SKM-1 treated with dmso at 0.1 percent for 144 hours (cell line): Measurements from ENCODE around the gene PCDHGB5.
"Not testable (repeated sequence)": the region's sequence is repeated elsewhere in the genome, so short reads cannot be mapped to it uniquely, and the experiment has no call there.

Experiments used
- DNase-seq: peaks from one replicate; lab custom pipeline; 2025; ENCODE audit not compliant: unreplicated experiment; lab: John Stamatoyannopoulos, UW

PCDHGB5 gene

DNA sequence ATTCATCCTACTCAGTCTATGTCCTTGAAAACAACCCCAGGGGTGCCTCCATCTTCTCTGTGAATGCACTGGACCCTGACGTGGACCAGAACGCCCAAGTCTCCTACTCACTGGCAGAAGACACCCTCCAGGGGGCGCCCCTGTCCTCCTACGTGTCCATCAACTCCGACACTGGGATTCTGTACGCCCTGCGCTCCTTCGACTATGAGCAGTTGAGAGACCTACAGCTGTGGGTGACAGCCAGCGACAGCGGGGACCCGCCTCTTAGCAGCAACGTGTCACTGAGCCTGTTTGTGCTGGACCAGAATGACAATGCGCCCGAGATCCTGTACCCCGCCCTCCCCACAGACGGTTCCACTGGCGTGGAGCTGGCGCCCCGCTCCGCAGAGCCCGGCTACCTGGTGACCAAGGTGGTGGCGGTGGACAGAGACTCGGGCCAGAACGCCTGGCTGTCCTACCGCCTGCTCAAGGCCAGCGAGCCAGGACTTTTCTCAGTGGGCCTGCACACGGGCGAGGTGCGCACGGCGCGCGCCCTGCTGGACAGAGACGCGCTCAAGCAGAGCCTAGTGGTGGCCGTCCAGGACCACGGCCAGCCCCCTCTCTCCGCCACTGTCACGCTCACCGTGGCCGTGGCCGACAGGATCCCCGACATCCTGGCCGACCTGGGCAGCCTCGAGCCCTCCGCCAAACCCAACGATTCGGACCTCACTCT is 22.1 kb upstream of the PCDHGB5 start:
- DNase-seq: not testable (repeated sequence)

GRCh38 chr5:141382469-141383294 is 15.1 kb upstream of the PCDHGB5 start, which contains the start of gene PCDHGA7:
Gene PCDHGA7 (plus strand): TSS chr5:141382742. CDS start chr5:141382900, 158 bp downstream.
- DNase-seq: no peak

- DNase-seq: no peak
Observed at GRCh38 chr5:141383345-141383744, 14.4 kb upstream of the PCDHGB5 start.

DNA sequence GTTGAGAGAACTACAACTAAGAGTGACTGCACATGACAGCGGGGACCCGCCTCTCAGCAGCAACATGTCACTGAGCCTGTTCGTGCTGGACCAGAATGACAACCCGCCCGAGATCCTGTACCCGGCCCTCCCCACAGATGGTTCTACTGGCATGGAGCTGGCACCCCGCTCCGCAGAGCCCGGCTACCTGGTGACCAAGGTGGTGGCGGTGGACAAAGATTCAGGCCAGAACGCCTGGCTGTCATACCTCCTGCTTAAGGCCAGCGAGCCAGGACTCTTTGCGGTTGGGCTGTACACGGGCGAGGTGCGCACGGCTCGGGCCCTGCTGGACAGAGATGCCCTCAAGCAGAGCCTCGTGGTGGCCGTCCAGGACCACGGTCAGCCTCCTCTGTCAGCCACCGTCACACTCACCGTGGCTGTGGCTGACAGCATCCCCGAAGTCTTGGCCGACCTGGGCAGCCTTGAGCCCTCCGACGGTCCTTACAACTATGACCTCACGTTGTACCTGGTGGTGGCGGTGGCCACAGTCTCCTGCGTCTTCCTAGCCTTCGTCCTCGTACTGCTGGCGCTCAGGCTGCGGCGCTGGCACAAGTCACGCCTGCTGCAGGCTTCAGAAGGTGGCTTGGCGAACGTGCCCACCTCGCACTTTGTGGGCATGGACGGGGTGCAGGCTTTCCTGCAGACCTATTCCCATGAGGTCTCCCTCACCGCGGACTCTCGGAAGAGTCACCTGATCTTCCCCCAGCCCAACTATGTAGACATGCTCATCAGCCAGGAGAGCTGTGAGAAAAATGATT is 13.1 kb upstream of the PCDHGB5 start:
- no peak for DNase-seq

GRCh38 chr5:141387557-141388311 is 10.0 kb upstream of the PCDHGB5 start, which contains the start of gene PCDHGB4:
Gene PCDHGB4 (plus strand): TSS chr5:141387698. CDS start chr5:141387885, 187 bp downstream.
- DNase-seq: not testable (repeated sequence)

DNA sequence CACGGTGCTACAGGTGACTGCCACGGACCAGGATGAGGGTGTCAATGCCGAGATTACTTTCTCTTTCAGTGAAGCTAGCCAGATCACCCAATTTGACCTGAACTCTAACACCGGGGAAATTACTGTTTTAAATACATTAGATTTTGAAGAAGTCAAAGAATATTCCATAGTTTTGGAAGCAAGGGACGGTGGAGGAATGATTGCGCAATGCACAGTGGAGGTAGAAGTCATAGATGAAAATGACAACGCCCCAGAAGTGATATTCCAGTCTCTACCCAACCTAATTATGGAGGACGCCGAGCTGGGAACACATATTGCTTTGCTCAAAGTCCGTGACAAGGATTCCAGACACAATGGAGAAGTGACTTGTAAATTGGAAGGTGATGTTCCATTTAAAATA is 9.1 kb upstream of the PCDHGB5 start:
- DNase-seq: no peak

DNA sequence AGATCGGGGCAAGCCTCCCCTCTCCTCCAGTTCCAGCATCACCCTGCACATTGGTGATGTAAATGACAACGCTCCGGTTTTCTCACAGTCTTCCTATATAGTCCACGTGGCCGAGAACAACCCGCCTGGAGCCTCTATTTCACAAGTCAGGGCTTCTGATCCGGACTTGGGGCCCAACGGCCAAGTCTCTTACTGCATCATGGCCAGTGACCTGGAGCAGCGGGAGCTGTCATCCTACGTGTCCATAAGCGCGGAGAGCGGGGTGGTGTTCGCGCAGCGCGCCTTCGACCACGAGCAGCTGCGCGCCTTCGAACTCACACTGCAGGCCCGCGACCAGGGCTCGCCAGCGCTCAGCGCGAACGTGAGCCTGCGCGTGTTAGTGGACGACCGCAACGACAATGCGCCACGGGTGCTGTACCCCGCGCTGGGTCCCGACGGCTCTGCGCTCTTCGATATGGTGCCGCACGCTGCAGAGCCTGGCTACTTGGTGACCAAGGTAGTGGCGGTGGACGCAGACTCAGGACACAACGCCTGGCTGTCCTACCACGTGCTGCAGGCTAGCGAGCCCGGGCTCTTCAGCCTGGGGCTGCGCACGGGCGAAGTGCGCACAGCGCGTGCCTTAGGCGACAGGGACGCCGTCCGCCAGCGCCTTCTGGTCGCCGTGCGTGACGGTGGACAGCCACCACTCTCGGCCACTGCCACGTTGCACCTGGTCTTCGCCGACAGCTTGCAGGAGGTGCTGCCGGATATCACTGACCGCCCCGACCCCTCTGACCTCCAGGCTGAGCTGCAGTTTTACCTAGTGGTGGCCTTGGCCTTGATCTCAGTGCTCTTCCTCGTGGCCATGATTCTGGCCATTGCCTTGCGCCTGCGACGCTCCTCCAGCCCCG is 8.3 kb upstream of the PCDHGB5 start:
- no peak for DNase-seq

DNA sequence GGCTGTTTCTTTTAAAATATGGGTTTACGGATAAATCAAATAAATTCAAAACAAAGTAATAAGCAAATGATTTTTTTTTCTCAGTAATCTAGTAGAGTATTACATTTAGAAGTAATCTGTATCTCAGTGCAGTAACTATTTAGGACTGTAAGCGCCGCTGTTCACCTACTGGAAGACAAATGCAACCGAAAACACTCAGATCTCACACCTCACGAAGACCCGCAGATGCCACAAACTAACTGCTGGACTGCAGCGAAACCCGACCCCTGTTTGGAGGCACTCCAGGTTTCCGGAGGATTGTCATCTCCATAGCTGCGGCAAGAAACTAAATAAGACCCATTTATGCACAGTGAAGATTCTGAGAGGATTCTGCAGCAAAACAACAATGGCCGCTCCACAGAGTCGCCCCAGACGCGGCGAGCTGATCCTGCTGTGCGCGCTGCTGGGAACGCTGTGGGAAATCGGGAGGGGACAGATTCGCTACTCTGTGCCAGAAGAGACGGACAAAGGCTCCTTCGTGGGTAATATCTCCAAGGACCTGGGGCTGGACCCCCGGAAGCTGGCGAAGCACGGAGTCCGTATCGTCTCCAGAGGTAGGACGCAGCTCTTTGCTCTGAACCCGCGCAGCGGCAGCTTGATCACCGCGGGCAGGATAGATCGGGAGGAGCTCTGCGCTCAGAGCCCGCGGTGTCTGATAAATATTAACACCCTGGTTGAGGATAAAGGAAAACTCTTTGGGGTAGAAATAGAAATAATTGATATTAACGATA is 5.1 kb upstream of the PCDHGB5 start, which contains the start of gene PCDHGA8:
PCDHGA8 (plus strand) TSS at position 205 of the 770 bp plus-strand sequence; CDS start at position 386, 181 bp downstream.
- no peak for DNase-seq

- no peak for DNase-seq
Observed at GRCh38 chr5:141393267-141393666, 4.5 kb upstream of the PCDHGB5 start.

DNA sequence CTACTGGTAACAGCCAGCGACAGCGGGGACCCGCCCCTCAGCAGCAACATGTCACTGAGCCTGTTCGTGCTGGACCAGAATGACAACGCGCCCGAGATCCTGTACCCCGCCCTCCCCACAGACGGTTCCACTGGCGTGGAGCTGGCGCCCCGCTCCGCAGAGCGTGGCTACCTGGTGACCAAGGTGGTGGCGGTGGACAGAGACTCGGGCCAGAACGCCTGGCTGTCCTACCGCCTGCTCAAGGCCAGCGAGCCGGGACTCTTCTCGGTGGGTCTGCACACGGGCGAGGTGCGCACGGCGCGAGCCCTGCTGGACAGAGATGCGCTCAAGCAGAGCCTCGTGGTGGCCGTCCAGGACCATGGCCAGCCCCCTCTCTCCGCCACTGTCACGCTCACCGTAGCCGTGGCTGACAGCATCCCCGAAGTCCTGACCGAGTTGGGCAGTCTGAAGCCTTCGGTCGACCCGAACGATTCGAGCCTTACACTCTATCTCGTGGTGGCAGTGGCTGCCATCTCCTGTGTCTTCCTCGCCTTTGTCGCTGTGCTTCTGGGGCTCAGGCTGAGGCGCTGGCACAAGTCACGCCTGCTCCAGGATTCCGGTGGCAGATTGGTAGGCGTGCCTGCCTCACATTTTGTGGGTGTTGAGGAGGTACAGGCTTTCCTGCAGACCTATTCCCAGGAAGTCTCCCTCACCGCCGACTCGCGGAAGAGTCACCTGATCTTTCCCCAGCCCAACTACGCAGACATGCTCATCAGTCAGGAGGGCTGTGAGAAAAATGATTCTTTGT is 3.2 kb upstream of the PCDHGB5 start:
- DNase-seq: not testable (repeated sequence)

DNA sequence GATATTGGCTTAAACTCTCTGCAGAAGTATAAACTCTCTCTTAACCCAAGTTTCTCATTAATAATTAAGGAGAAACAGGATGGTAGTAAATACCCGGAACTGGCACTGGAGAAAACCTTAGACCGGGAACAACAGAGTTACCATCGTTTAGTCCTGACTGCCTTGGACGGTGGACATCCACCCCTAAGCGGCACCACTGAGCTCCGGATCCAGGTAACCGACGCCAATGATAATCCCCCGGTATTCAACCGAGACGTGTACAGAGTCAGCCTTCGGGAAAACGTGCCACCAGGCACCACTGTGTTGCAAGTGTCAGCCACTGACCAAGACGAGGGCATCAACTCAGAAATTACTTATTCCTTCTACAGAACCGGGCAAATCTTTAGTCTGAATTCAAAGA is 861 bp downstream of the PCDHGB5 start:
- no peak for DNase-seq

GRCh38 chr5:141399555-141400258 is 2.0 kb downstream of the PCDHGB5 start:
- DNase-seq: no peak

GRCh38 chr5:141402553-141403243 is 5.0 kb downstream of the PCDHGB5 start, which contains the start of gene PCDHGA9:
Gene PCDHGA9 (plus strand): TSS chr5:141402778. CDS start chr5:141402953, 175 bp downstream.
- DNase-seq: no peak

DNA sequence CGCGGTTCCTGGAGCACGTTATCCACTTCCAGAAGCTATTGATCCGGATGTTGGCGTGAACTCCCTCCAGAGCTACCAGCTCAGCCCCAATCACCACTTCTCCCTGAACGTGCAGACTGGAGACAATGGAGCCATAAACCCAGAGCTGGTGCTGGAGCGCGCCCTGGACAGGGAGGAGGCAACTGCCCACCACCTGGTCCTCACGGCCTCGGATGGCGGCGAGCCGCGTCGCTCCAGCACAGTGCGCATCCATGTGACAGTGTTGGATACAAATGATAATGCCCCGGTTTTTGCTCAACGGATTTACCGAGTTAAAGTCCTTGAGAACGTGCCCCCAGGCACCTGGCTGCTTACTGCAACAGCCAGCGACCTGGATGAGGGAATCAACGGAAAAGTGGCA is 5.6 kb downstream of the PCDHGB5 start:
- DNase-seq: no peak

- not testable (repeated sequence) for DNase-seq
Observed at GRCh38 chr5:141407790-141408505, 10.2 kb downstream of the PCDHGB5 start, which contains the start of gene PCDHGB6. Gene PCDHGB6 (plus strand): TSS chr5:141408021. CDS start chr5:141408203, 182 bp downstream.
